IMR-90 (cell line): ENCODE measurements around the gene PSME4. TPM values are rescaled to one million over a fixed set of nuclear protein-coding genes. Genes with fewer than 3 reads are reported as not detected.

Source experiments
- ATAC-seq: fragments of 200-7000 bp; cut with Tn5 transposase; 2 replicates; pipeline ENCODE4 v1.9.1; 2020; ENCODE audit warnings: low read depth, mild to moderate bottlenecking, moderate library complexity
- BruUV-seq: library from RNA; stranded (reverse); fragments of 400-500 nt; replicated peaks from 2 replicates; lab custom pipeline; 2021; lab: Mats Ljungman, UMichigan
- CTCF ChIA-PET: fragments of 300-600 bp; formaldehyde crosslinking; extraction: SDS; loops from one replicate; lab custom pipeline; 2021; ENCODE audit warnings: antibody characterized with exemption; lab: Yijun Ruan, JAX
- POLR2A ChIA-PET: fragments of 300-600 bp; sonication (Branson Sonifier 250); formaldehyde crosslinking; loops from one replicate; lab custom pipeline; 2022; ENCODE audit warnings: antibody characterized with exemption; ENCODE audit not compliant: unreplicated experiment; lab: Charles Lee
- DNase-seq: peaks from one replicate; pipeline ENCODE4 v3.0.0; 2013
- H2AFZ ChIP-seq: replicated peaks from 2 replicates; pipeline ENCODE3; 2013; ENCODE audit warnings: low read length, mild to moderate bottlenecking; ENCODE audit not compliant: poor library complexity
- H2AK5ac ChIP-seq: 2 replicates; pipeline ENCODE4 v1.6.1; 2013; ENCODE audit warnings: low read depth, low read length, inconsistent platforms
- H2AK9ac ChIP-seq: replicated peaks from 2 replicates; pipeline ENCODE3; 2013; ENCODE audit warnings: mild to moderate bottlenecking, low read depth, low read length, moderate library complexity; ENCODE audit not compliant: poor library complexity
- H2BK120ac ChIP-seq: 2 replicates; pipeline ENCODE4 v1.6.1; 2013; ENCODE audit warnings: low read depth, low read length, inconsistent platforms
- H2BK15ac ChIP-seq: 3 replicates; pipeline ENCODE4 v1.6.1; 2013; ENCODE audit warnings: low read depth, low read length, inconsistent platforms
- H2BK20ac ChIP-seq: 2 replicates; pipeline ENCODE4 v1.6.1; 2013; ENCODE audit warnings: low read depth, mild to moderate bottlenecking, inconsistent platforms, low read length, moderate library complexity
- H2BK5ac ChIP-seq: 2 replicates; pipeline ENCODE4 v1.6.1; 2013; ENCODE audit warnings: mild to moderate bottlenecking, low read depth, low read length, inconsistent platforms; ENCODE audit not compliant: poor library complexity, severe bottlenecking
- H3K14ac ChIP-seq: replicated peaks from 2 replicates; pipeline ENCODE4 v1.6.1; 2013; ENCODE audit warnings: low read depth, low read length, inconsistent platforms
- H3K18ac ChIP-seq: 2 replicates; pipeline ENCODE4 v1.6.1; 2013; ENCODE audit warnings: low read depth, low read length, control low read depth
- H3K23ac ChIP-seq: 2 replicates; pipeline ENCODE4 v1.6.1; 2013; ENCODE audit warnings: low read depth, low read length, inconsistent platforms
- H3K27ac ChIP-seq: 2 replicates; pipeline ENCODE4 v1.5.1; 2013; ENCODE audit warnings: mild to moderate bottlenecking, control low read depth, low read length; ENCODE audit not compliant: insufficient read depth
- H3K27me3 ChIP-seq: 2 replicates; pipeline ENCODE4 v1.6.1; 2013; ENCODE audit warnings: low read length; ENCODE audit not compliant: control insufficient read depth, insufficient read depth
- H3K36me3 ChIP-seq: 2 replicates; pipeline ENCODE4 v1.6.1; 2013; ENCODE audit warnings: low read length, mixed read lengths; ENCODE audit not compliant: control insufficient read depth, insufficient read depth
- H3K4ac ChIP-seq: 2 replicates; pipeline ENCODE4 v1.6.1; 2013; ENCODE audit warnings: low read depth, low read length, inconsistent platforms
- H3K4me1 ChIP-seq: 2 replicates; pipeline ENCODE4 v1.6.1; 2013; ENCODE audit warnings: low read length, mixed read lengths; ENCODE audit not compliant: control insufficient read depth, insufficient read depth
- H3K4me2 ChIP-seq: 2 replicates; pipeline ENCODE4 v1.6.1; 2013; ENCODE audit warnings: low read depth, mild to moderate bottlenecking, control low read depth, low read length, moderate library complexity
- H3K4me3 ChIP-seq: 2 replicates; pipeline ENCODE4 v1.5.1; 2013; ENCODE audit warnings: low read depth, mild to moderate bottlenecking, control low read depth, low read length, moderate library complexity; ENCODE audit not compliant: insufficient read depth
- H3K56ac ChIP-seq: 2 replicates; pipeline ENCODE4 v1.6.1; 2013; ENCODE audit warnings: low read length, inconsistent platforms; ENCODE audit not compliant: insufficient read depth; ENCODE audit errors: extremely low read depth
- H3K79me1 ChIP-seq, 2 experiments: 2 replicates each; pipeline ENCODE4 v1.6.1; 2013; ENCODE audit warnings: low read length in 2 of 2, inconsistent platforms in 1 of 2, low read depth in 1 of 2
- H3K9ac ChIP-seq: 2 replicates; pipeline ENCODE4 v1.6.1; 2013; ENCODE audit warnings: low read depth, low read length, control low read depth
- H3K9me1 ChIP-seq: 2 replicates; pipeline ENCODE4 v1.6.1; 2013; ENCODE audit warnings: low read length, inconsistent platforms; ENCODE audit not compliant: insufficient read depth
- H3K9me3 ChIP-seq: 2 replicates; pipeline ENCODE4 v1.6.1; 2013; ENCODE audit warnings: low read length; ENCODE audit not compliant: control insufficient read depth, insufficient read depth
- H4K20me1 ChIP-seq: 2 replicates; pipeline ENCODE4 v1.6.1; 2013; ENCODE audit warnings: low read length, inconsistent platforms; ENCODE audit not compliant: insufficient read depth
- H4K5ac ChIP-seq: 2 replicates; pipeline ENCODE4 v1.6.1; 2013; ENCODE audit warnings: mild to moderate bottlenecking, low read depth, low read length, control low read depth
- H4K8ac ChIP-seq, 2 experiments: 2 replicates each; pipeline ENCODE4 v1.6.1; 2013; ENCODE audit warnings: low read depth in 2 of 2, low read length in 2 of 2, control low read depth in 1 of 2, inconsistent platforms in 1 of 2
- H4K91ac ChIP-seq: 2 replicates; pipeline ENCODE4 v1.6.1; 2013; ENCODE audit warnings: low read depth, low read length, inconsistent platforms; ENCODE audit not compliant: insufficient read depth
- BHLHE40 ChIP-seq: fragments of 150-350 bp; IDR thresholded peaks from 2 replicates; pipeline ENCODE4 v1.6.1; 2016; ENCODE audit warnings: mild to moderate bottlenecking, low read depth, low read length
- CHD1 ChIP-seq: IDR thresholded peaks from 2 replicates; pipeline ENCODE4 v1.6.1; 2012; ENCODE audit warnings: low read depth, low read length, improper control_type of control experiment
- FOS ChIP-seq: fragments of 150-350 bp; IDR thresholded peaks from 2 replicates; pipeline ENCODE4 v1.6.1; 2016; ENCODE audit warnings: low read depth, low read length
- MXI1 ChIP-seq: IDR thresholded peaks from 2 replicates; pipeline ENCODE4 v1.6.1; 2012; ENCODE audit warnings: low read depth, mild to moderate bottlenecking, low read length, moderate library complexity, borderline replicate concordance
- POLR2A ChIP-seq: IDR thresholded peaks from 2 replicates; pipeline ENCODE4 v1.6.1; 2012; ENCODE audit warnings: mild to moderate bottlenecking, low read depth, low read length
- RAD21 ChIP-seq: IDR thresholded peaks from 2 replicates; pipeline ENCODE4 v1.6.1; 2012; ENCODE audit warnings: low read length, improper control_type of control experiment
- RCOR1 ChIP-seq: IDR thresholded peaks from 2 replicates; pipeline ENCODE4 v1.6.1; 2012; ENCODE audit warnings: mild to moderate bottlenecking, low read length, improper control_type of control experiment; ENCODE audit not compliant: insufficient replicate concordance
- RFX5 ChIP-seq: IDR thresholded peaks from 2 replicates; pipeline ENCODE4 v1.8.0; 2012; ENCODE audit warnings: low read depth, mild to moderate bottlenecking, low read length, moderate library complexity
- WGBS, 2 experiments: methylation state at CpG; one replicate each; pipeline versions ENCODE4 v1.1.5 to v1.1.7; 2013; ENCODE audit warnings: missing lambda C conversion rate in 2 of 2; ENCODE audit not compliant: insufficient read length in 1 of 2; ENCODE audit errors: extremely low coverage in 2 of 2; 5-methylcytosine and 5-hydroxymethylcytosine counted together
- dilution Hi-C: fragments of 300-500 bp; cut with HindIII; formaldehyde crosslinking; loops from one replicate; pipeline ENCODE4 v1.14.3; 2018; ENCODE audit warnings: low sequenced_read_pairs; ENCODE audit not compliant: unreplicated experiment
- in situ Hi-C: fragments of 300-500 bp; cut with MboI; formaldehyde crosslinking; loops from 3 replicates; pipeline ENCODE4 v1.14.3; 2019; ENCODE audit warnings: low sequenced_read_pairs, inconsistent platforms, mixed read lengths
- intact Hi-C: fragments of 100-400 bp; cut with micrococcal nuclease; formaldehyde crosslinking; loops from 2 replicates; pipeline ENCODE4 v1.10.0; 2022
- polyA plus RNA-seq, 3 experiments: library from polyadenylated mRNA; depleted of rRNA; stranded (reverse); fragments of >200 nt; gene quantifications; 2 replicates each; pipeline ENCODE4 v1.2.3, GENCODE V29; 2012; ENCODE audit warnings: low replicate concordance in 1 of 3
- total RNA-seq: library from RNA; depleted of rRNA; stranded (reverse); fragments of >200 nt; gene quantifications from 2 replicates; pipeline ENCODE4 v1.2.3, GENCODE V29; 2012
- TF ChIP-seq, protein P1 (sequence below): fragments of 150-350 bp; IDR thresholded peaks from 2 replicates; pipeline ENCODE4 v1.6.1; 2017; ENCODE audit warnings: mild to moderate bottlenecking, antibody characterized with exemption, low read length, low read depth
- TF ChIP-seq, protein P2 (sequence below): fragments of 150-350 bp; IDR thresholded peaks from 2 replicates; pipeline ENCODE4 v1.6.1; 2016; ENCODE audit warnings: low read depth, mild to moderate bottlenecking, low read length, moderate library complexity, borderline replicate concordance

The PSME4 gene
- total and polyA plus RNA-seq, 2 of the 4 experiments (the other 2 are of a cell fraction), result 28.2 to 61.3 TPM

DNA sequence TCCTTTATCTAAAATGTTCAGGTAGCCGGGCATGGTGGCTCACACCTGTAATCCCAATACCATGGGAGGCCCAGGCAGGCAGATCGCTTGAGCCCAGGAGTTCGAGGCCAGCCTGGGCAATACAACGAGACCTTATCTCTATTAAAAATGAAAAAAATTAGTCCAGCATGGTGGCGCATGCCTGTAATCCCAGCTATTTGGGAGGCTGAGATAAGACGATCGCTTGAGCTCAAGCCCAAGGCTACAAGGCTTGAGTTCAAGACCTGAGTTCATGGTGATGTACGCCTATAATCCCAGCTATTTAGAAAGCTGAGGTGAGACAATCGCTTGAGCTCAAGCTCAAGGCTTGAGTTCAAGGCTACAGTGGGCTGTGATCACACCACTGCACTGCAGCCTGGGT lies 65.4 kb downstream of the PSME4 start:
- in situ Hi-C loops, result no loop called here
- 97% methylated on average over 6 of the region's 9 CpGs; no CpG with 5 or more reads in 1 of the 2 experiments for WGBS, 2 experiments

More for the DNA sequence above, 65.4 kb downstream of the PSME4 start:
- Histone ChIP-seq H3K4me1 (no peaks in the 10 kb centered on the region), H3K27me3 (no peaks in the 10 kb centered on the region), H4K20me1 (no peaks in the 10 kb centered on the region), H3K4me3 (no peak overlapping the region), H4K8ac (no peak overlapping the region), H3K23ac (no peak overlapping the region), H2BK5ac (no peak overlapping the region), H4K91ac (no peak overlapping the region), H3K9ac (no peak overlapping the region), H2AK5ac (no peak overlapping the region), H2BK20ac (no peak overlapping the region), H3K9me1 (no peaks in the 10 kb centered on the region), H3K4me2 (no peak overlapping the region), H3K56ac (no peak overlapping the region), H3K18ac (no peak overlapping the region), H3K36me3 (peaks cover 35% of the 10 kb centered on the region), H2AK9ac (no peak overlapping the region), H2BK15ac (no peak overlapping the region), H3K27ac (no peak overlapping the region), H3K14ac (no peak overlapping the region), H2BK120ac (no peak overlapping the region), H3K9me3 (no peaks in the 10 kb centered on the region), H4K5ac (no peak overlapping the region), H2AFZ (no peak overlapping the region), H3K4ac (no peak overlapping the region), H3K79me1 (peaks cover 7 to 18% of the 10 kb centered on the region in 2 experiments; a peak in 3 of 4 replicates)
- no TSS peak for BruUV-seq
- CTCF ChIA-PET, result no interaction called here
- ATAC-seq (no peak), DNase-seq (no peak)
- dilution Hi-C loops (no loop called here), intact Hi-C loops (no loop called here)
- POLR2A ChIA-PET, result no interaction called here
- TF ChIP-seq, protein P1, sequence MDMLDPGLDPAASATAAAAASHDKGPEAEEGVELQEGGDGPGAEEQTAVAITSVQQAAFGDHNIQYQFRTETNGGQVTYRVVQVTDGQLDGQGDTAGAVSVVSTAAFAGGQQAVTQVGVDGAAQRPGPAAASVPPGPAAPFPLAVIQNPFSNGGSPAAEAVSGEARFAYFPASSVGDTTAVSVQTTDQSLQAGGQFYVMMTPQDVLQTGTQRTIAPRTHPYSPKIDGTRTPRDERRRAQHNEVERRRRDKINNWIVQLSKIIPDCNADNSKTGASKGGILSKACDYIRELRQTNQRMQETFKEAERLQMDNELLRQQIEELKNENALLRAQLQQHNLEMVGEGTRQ, result no peak
- no peak for TF ChIP-seq RCOR1
- no peak for TF ChIP-seq MXI1
- TF ChIP-seq CHD1, result no peak
- TF ChIP-seq BHLHE40, result no peak
- no peak for TF ChIP-seq POLR2A
- TF ChIP-seq, protein P2, sequence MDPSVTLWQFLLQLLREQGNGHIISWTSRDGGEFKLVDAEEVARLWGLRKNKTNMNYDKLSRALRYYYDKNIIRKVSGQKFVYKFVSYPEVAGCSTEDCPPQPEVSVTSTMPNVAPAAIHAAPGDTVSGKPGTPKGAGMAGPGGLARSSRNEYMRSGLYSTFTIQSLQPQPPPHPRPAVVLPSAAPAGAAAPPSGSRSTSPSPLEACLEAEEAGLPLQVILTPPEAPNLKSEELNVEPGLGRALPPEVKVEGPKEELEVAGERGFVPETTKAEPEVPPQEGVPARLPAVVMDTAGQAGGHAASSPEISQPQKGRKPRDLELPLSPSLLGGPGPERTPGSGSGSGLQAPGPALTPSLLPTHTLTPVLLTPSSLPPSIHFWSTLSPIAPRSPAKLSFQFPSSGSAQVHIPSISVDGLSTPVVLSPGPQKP, result no peak
- no peak for TF ChIP-seq RAD21
- TF ChIP-seq RFX5, result no peak
- TF ChIP-seq FOS, result no peak
